OCI-LY7 (cell line): Measurements from ENCODE around the gene SPATA2L. TPM values are rescaled to one million over a fixed set of nuclear protein-coding genes. Genes with fewer than 3 reads are reported as not detected.

Experiments used
- BruUV-seq: library from RNA; stranded (reverse); fragments of 400-500 nt; replicated peaks from 2 replicates; lab custom pipeline; 2021; lab: Mats Ljungman, UMichigan
- CTCF ChIA-PET: fragments of 300-600 bp; sonication (Branson Sonifier 250); formaldehyde crosslinking; loops from one replicate; lab custom pipeline; 2022; ENCODE audit warnings: antibody characterized with exemption; ENCODE audit not compliant: unreplicated experiment; lab: Charles Lee
- POLR2A ChIA-PET: fragments of 300-600 bp; sonication (Branson Sonifier 250); formaldehyde crosslinking; loops from one replicate; lab custom pipeline; 2022; ENCODE audit warnings: antibody characterized with exemption; lab: Charles Lee
- DNase-seq: peaks from one replicate; pipeline ENCODE4 v3.0.0-alpha.2; 2015; ENCODE audit warnings: low spot score
- H2AFZ ChIP-seq: fragments of 200-600 bp; sonication (generic), shearing (Covaris generic); 2 replicates; pipeline ENCODE4 v1.6.1; 2014; ENCODE audit warnings: mild to moderate bottlenecking, antibody characterized with exemption, low read length, moderate library complexity
- H3K27ac ChIP-seq: fragments of 200-600 bp; sonication (generic); 2 replicates; pipeline ENCODE4 v1.5.1; 2014; ENCODE audit warnings: mixed run types, low read depth, mild to moderate bottlenecking, moderate library complexity, low read length, inconsistent platforms; ENCODE audit not compliant: poor library complexity, severe bottlenecking
- H3K36me3 ChIP-seq: fragments of 200-600 bp; sonication (generic); 2 replicates; pipeline ENCODE4 v1.6.1; 2014; ENCODE audit warnings: mild to moderate bottlenecking, antibody characterized with exemption, low read length, moderate library complexity, mixed read lengths; ENCODE audit not compliant: insufficient read depth
- H3K4me1 ChIP-seq: fragments of 200-600 bp; sonication (generic); 2 replicates; pipeline ENCODE4 v1.5.1; 2014; ENCODE audit warnings: mild to moderate bottlenecking, low read length; ENCODE audit not compliant: insufficient read depth, poor library complexity, severe bottlenecking
- H3K4me2 ChIP-seq: fragments of 200-600 bp; sonication (generic); 2 replicates; pipeline ENCODE4 v1.6.1; 2014; ENCODE audit warnings: mild to moderate bottlenecking, low read length
- H3K4me3 ChIP-seq: fragments of 200-600 bp; sonication (generic); 2 replicates; pipeline ENCODE4 v1.5.1; 2014; ENCODE audit warnings: mild to moderate bottlenecking, low read depth, low read length; ENCODE audit not compliant: poor library complexity, severe bottlenecking
- H3K79me2 ChIP-seq: fragments of 200-600 bp; sonication (generic); 2 replicates; pipeline ENCODE4 v1.6.1; 2016; ENCODE audit warnings: low read depth, mild to moderate bottlenecking, low read length, moderate library complexity, mixed read lengths; ENCODE audit not compliant: insufficient read depth
- H3K9me2 ChIP-seq: fragments of 200-600 bp; sonication (generic); 2 replicates; pipeline ENCODE4 v1.6.1; 2016; ENCODE audit warnings: mild to moderate bottlenecking, low read length, mixed read lengths; ENCODE audit not compliant: insufficient read depth
- H3K9me3 ChIP-seq: fragments of 200-600 bp; sonication (generic); 2 replicates; pipeline ENCODE4 v1.6.1; 2014; ENCODE audit warnings: mild to moderate bottlenecking, mixed run types, low read length, mixed read lengths
- H4K20me1 ChIP-seq: fragments of 200-600 bp; sonication (generic); 2 replicates; pipeline ENCODE4 v1.6.1; 2014; ENCODE audit warnings: mild to moderate bottlenecking, antibody characterized with exemption, low read length, moderate library complexity, mixed read lengths; ENCODE audit not compliant: insufficient read depth
- EZH2phosphoT487 ChIP-seq: fragments of 200-600 bp; sonication (generic); IDR thresholded peaks from 2 replicates; pipeline ENCODE4 v1.6.1; 2018; ENCODE audit warnings: low read depth, borderline replicate concordance, mild to moderate bottlenecking, mixed run types, antibody characterized with exemption, low read length, moderate library complexity, mixed read lengths
- intact Hi-C: fragments of 100-400 bp; cut with micrococcal nuclease; formaldehyde crosslinking; loops from one replicate; pipeline ENCODE4 v1.10.0; 2022; ENCODE audit not compliant: unreplicated experiment
- total RNA-seq, 2 experiments: library from RNA; depleted of rRNA in 1 of 2; stranded (reverse); fragments of >200 nt in 1 of 2; shearing (Covaris generic) in 1 of 2; gene quantifications; 2 replicates each; pipeline ENCODE4 v1.2.3, GENCODE V29; 2014 to 2022
- TF ChIP-seq, protein P1 (sequence below): fragments of 200-600 bp; sonication (generic); conservative IDR thresholded peaks from 2 replicates; pipeline ENCODE4 v1.5.1; 2014; ENCODE audit warnings: mild to moderate bottlenecking, antibody characterized with exemption, low read length, moderate library complexity, mixed read lengths

SPATA2L gene
- total RNA-seq, 2 experiments from 2014 or later: 7.2 to 13.1 TPM

DNA sequence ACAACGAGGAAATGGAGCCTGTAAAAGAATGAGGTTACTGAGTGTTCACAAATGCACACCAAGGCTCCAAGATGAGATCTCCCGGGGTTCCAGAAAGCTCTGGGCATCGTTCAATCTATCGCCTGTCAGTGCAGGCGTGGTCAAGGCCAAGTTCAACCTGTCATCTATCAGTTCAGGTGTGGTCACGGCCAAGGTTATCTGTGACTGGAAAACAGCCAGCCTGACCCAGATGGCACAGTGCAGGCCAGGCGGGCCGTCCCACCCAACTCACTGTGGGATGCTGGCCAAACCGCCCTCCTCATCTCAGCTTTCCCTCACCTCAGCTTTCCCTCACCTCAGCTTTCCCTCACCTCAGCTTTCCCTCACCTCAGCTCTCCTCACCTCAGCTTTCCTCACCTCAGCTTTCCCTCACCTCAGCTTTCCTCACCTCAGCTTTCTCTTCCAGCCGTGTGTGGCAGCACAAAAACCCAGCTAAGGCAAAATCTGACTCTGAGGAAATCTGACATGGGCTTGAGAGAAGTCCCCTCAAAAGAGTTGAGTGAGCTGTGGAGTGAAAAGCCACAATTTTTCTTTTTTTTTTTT lies 46.4 kb downstream of the SPATA2L start:
- Histone ChIP-seq H3K9me2 (no peaks in the 10 kb centered on the region), H3K4me2 (no peak overlapping the region), H4K20me1 (no peaks in the 10 kb centered on the region), H3K27ac (no peak overlapping the region), H3K79me2 (peaks cover 26% of the 10 kb centered on the region), H3K9me3 (no peaks in the 10 kb centered on the region), H2AFZ (no peak overlapping the region), H3K36me3 (peaks cover 25% of the 10 kb centered on the region; the same call in 1 of the 2 replicates), H3K4me1 (peaks cover 13% of the 10 kb centered on the region), H3K4me3 (no peak overlapping the region)
- intact Hi-C loops: loop anchor here (5.0 kb wide), 2 partner anchors 93 to 1003 kb away; partner anchors contain the start of genes CYBA and RPL13
- ChIA-PET CTCF (no interaction called here), POLR2A (interaction anchor here (1.1 kb wide), 1 partner anchor 14 kb away, joined by 3 read pairs; no protein-coding TSS in a partner anchor)
- TF ChIP-seq EZH2phosphoT487: no peak
- TF ChIP-seq, protein P1, sequence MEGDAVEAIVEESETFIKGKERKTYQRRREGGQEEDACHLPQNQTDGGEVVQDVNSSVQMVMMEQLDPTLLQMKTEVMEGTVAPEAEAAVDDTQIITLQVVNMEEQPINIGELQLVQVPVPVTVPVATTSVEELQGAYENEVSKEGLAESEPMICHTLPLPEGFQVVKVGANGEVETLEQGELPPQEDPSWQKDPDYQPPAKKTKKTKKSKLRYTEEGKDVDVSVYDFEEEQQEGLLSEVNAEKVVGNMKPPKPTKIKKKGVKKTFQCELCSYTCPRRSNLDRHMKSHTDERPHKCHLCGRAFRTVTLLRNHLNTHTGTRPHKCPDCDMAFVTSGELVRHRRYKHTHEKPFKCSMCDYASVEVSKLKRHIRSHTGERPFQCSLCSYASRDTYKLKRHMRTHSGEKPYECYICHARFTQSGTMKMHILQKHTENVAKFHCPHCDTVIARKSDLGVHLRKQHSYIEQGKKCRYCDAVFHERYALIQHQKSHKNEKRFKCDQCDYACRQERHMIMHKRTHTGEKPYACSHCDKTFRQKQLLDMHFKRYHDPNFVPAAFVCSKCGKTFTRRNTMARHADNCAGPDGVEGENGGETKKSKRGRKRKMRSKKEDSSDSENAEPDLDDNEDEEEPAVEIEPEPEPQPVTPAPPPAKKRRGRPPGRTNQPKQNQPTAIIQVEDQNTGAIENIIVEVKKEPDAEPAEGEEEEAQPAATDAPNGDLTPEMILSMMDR: no peak
- no TSS peak for BruUV-seq
- DNase-seq: no peak

- TF ChIP-seq, protein P1: no peak
- no peak for TF ChIP-seq EZH2phosphoT487
- Histone ChIP-seq H3K27ac (no peak overlapping the region), H3K4me2 (no peak overlapping the region), H3K79me2 (peaks cover 26% of the 10 kb centered on the region), H3K9me3 (no peaks in the 10 kb centered on the region), H2AFZ (no peak overlapping the region), H3K9me2 (no peaks in the 10 kb centered on the region), H3K36me3 (peaks cover 34% of the 10 kb centered on the region; the same call in 1 of the 2 replicates), H3K4me1 (peaks cover 11% of the 10 kb centered on the region), H3K4me3 (no peak overlapping the region), H4K20me1 (no peaks in the 10 kb centered on the region)
- ChIA-PET CTCF (no interaction called here), POLR2A (no interaction called here)
- BruUV-seq: no TSS peak
- DNase-seq: no peak
- intact Hi-C loops: no loop called here
Observed at GRCh38 chr16:89653656-89654295, 47.7 kb downstream of the SPATA2L start.

GRCh38 chr16:89651584-89651983 lies 49.9 kb downstream of the SPATA2L start:
- Histone ChIP-seq H3K4me2 (no peak overlapping the region), H3K79me2 (peaks cover 9% of the 10 kb centered on the region), H3K9me2 (no peaks in the 10 kb centered on the region), H3K4me3 (no peak overlapping the region), H3K36me3 (peaks cover 45% of the 10 kb centered on the region), H3K27ac (no peak overlapping the region), H2AFZ (no peak overlapping the region), H4K20me1 (no peaks in the 10 kb centered on the region), H3K4me1 (peaks cover 4% of the 10 kb centered on the region), H3K9me3 (no peaks in the 10 kb centered on the region)
- POLR2A ChIA-PET: no interaction called here
- TF ChIP-seq, protein P1: no peak
- no peak for TF ChIP-seq EZH2phosphoT487
- no TSS peak for BruUV-seq
- CTCF ChIA-PET: no interaction called here
- no peak for DNase-seq
- intact Hi-C loops: no loop called here
